HEK293 (cell line): ENCODE results near the gene GNAT1.

Source experiments
- CTCF ChIA-PET: fragments of 350-600 bp; formaldehyde crosslinking; extraction: SDS; loops from one replicate; lab custom pipeline; 2021; ENCODE audit warnings: antibody characterized with exemption; lab: Yijun Ruan, JAX
- POLR2A ChIA-PET: fragments of 300-600 bp; formaldehyde crosslinking; extraction: SDS; loops from one replicate; lab custom pipeline; 2020; ENCODE audit warnings: antibody characterized with exemption, inconsistent platforms; lab: Yijun Ruan, JAX
- H3K27ac ChIP-seq: fragments of 200-500 bp; sonication (Bioruptor generic); 2 replicates; pipeline ENCODE4 v1.5.1; 2014; ENCODE audit warnings: low read depth, low read length, control low read depth, inconsistent platforms; ENCODE audit errors: extremely low read depth
- H3K36me3 ChIP-seq, 2 experiments: fragments of 200-500 bp in 1 of 2; sonication (Bioruptor generic) in 1 of 2; 1 replicate in 1 of 2; 2 replicates in 1 of 2; pipeline ENCODE4 v1.5.1; 2014 to 2017; ENCODE audit warnings: inconsistent platforms in 2 of 2, low read length in 2 of 2; ENCODE audit not compliant: control insufficient read depth in 2 of 2, insufficient read depth in 1 of 2
- H3K4me1 ChIP-seq: fragments of 200-500 bp; sonication (Bioruptor generic); 2 replicates; pipeline ENCODE4 v1.5.1; 2014; ENCODE audit warnings: mild to moderate bottlenecking, low read length, inconsistent platforms; ENCODE audit not compliant: control insufficient read depth, insufficient read depth
- H3K4me3 ChIP-seq: 2 replicates; pipeline ENCODE4 v1.5.1; 2011; ENCODE audit warnings: low read depth, mild to moderate bottlenecking, control low read depth, low read length, moderate library complexity
- H3K9me3 ChIP-seq: fragments of 200-500 bp; sonication (Bioruptor generic); 2 replicates; pipeline ENCODE4 v1.5.1; 2014; ENCODE audit warnings: low read depth, low read length, inconsistent platforms; ENCODE audit not compliant: control insufficient read depth, insufficient read depth
- GLIS1 ChIP-seq: fragments of 450-650 bp; formaldehyde crosslinking; IDR thresholded peaks from 2 replicates; pipeline ENCODE4 v1.5.1; 2016; ENCODE audit warnings: missing biosample characterization, missing genetic modification characterization
- REPIN1 ChIP-seq: fragments of 450-650 bp; formaldehyde crosslinking; IDR thresholded peaks from 2 replicates; pipeline ENCODE4 v1.5.1; 2017; ENCODE audit warnings: missing biosample characterization, missing genetic modification characterization, low read depth
- SP3 ChIP-seq: fragments of 450-650 bp; formaldehyde crosslinking; IDR thresholded peaks from 2 replicates; pipeline ENCODE4 v1.5.1; 2016; ENCODE audit warnings: missing biosample characterization, missing genetic modification characterization
- ZBTB17 ChIP-seq: fragments of 450-650 bp; formaldehyde crosslinking; IDR thresholded peaks from 2 replicates; pipeline ENCODE4 v1.5.1; 2016; ENCODE audit warnings: missing biosample characterization, missing genetic modification characterization
- ZBTB20 ChIP-seq: fragments of 450-650 bp; formaldehyde crosslinking; IDR thresholded peaks from 2 replicates; pipeline ENCODE4 v1.5.1; 2016; ENCODE audit warnings: missing biosample characterization, missing genetic modification characterization
- ZBTB21 ChIP-seq: fragments of 450-650 bp; formaldehyde crosslinking; IDR thresholded peaks from 2 replicates; pipeline ENCODE4 v1.5.1; 2017; ENCODE audit warnings: missing biosample characterization, missing genetic modification characterization
- ZIC2 ChIP-seq: fragments of 450-650 bp; formaldehyde crosslinking; IDR thresholded peaks from 2 replicates; pipeline ENCODE4 v1.5.1; 2016; ENCODE audit warnings: missing biosample characterization, missing genetic modification characterization
- ZNF174 ChIP-seq: fragments of 450-650 bp; formaldehyde crosslinking; IDR thresholded peaks from 2 replicates; pipeline ENCODE4 v1.5.0; 2017; ENCODE audit warnings: missing biosample characterization, mild to moderate bottlenecking, missing genetic modification characterization
- ZNF221 ChIP-seq: fragments of 450-650 bp; formaldehyde crosslinking; IDR thresholded peaks from 2 replicates; pipeline ENCODE4 v1.5.1; 2017; ENCODE audit warnings: missing biosample characterization, missing genetic modification characterization, borderline replicate concordance
- ZNF335 ChIP-seq: fragments of 450-650 bp; formaldehyde crosslinking; conservative IDR thresholded peaks from 2 replicates; pipeline ENCODE4 v1.5.1; 2016; ENCODE audit warnings: missing biosample characterization, missing genetic modification characterization
- ZNF341 ChIP-seq: fragments of 450-650 bp; formaldehyde crosslinking; IDR thresholded peaks from 2 replicates; pipeline ENCODE4; 2016; ENCODE audit warnings: low read depth, missing biosample characterization, missing genetic modification characterization
- ZNF366 ChIP-seq: fragments of 450-650 bp; formaldehyde crosslinking; conservative IDR thresholded peaks from 2 replicates; pipeline ENCODE4 v1.5.1; 2016; ENCODE audit warnings: missing biosample characterization, missing genetic modification characterization
- ZNF623 ChIP-seq: fragments of 450-650 bp; formaldehyde crosslinking; IDR thresholded peaks from 2 replicates; pipeline ENCODE4 v1.5.1; 2016; ENCODE audit warnings: missing biosample characterization, missing genetic modification characterization
- ZNF654 ChIP-seq: fragments of 450-650 bp; formaldehyde crosslinking; IDR thresholded peaks from 2 replicates; pipeline ENCODE4 v1.5.1; 2016; ENCODE audit warnings: low read depth, missing biosample characterization, missing genetic modification characterization
- ZNF707 ChIP-seq: fragments of 450-650 bp; formaldehyde crosslinking; IDR thresholded peaks from 2 replicates; pipeline ENCODE4 v1.5.1; 2016; ENCODE audit warnings: missing biosample characterization, missing genetic modification characterization
- ZNF791 ChIP-seq: fragments of 450-650 bp; formaldehyde crosslinking; IDR thresholded peaks from 2 replicates; pipeline ENCODE4 v1.5.1; 2016; ENCODE audit warnings: missing biosample characterization, missing genetic modification characterization
- TF ChIP-seq, protein P1 (sequence below): fragments of 450-650 bp; formaldehyde crosslinking; IDR thresholded peaks from 2 replicates; pipeline ENCODE4 v1.5.1; 2016; ENCODE audit warnings: missing biosample characterization, missing genetic modification characterization
- TF ChIP-seq, protein P2 (sequence below): IDR thresholded peaks from 2 replicates; pipeline ENCODE4 v1.6.1; 2011; ENCODE audit warnings: mild to moderate bottlenecking, low read depth, low read length, borderline replicate concordance
- TF ChIP-seq, protein P3 (sequence below): fragments of 450-650 bp; IDR thresholded peaks from 2 replicates; pipeline ENCODE4 v1.5.1; 2018; ENCODE audit warnings: missing biosample characterization, missing genetic modification characterization
- TF ChIP-seq, protein P4 (sequence below): fragments of 450-650 bp; formaldehyde crosslinking; IDR thresholded peaks from 2 replicates; pipeline ENCODE4 v1.5.1; 2016; ENCODE audit warnings: missing biosample characterization, missing genetic modification characterization
- TF ChIP-seq, protein P5 (sequence below): fragments of 450-650 bp; formaldehyde crosslinking; IDR thresholded peaks from 2 replicates; pipeline ENCODE4; 2016; ENCODE audit warnings: missing biosample characterization, missing genetic modification characterization

GNAT1 gene

DNA sequence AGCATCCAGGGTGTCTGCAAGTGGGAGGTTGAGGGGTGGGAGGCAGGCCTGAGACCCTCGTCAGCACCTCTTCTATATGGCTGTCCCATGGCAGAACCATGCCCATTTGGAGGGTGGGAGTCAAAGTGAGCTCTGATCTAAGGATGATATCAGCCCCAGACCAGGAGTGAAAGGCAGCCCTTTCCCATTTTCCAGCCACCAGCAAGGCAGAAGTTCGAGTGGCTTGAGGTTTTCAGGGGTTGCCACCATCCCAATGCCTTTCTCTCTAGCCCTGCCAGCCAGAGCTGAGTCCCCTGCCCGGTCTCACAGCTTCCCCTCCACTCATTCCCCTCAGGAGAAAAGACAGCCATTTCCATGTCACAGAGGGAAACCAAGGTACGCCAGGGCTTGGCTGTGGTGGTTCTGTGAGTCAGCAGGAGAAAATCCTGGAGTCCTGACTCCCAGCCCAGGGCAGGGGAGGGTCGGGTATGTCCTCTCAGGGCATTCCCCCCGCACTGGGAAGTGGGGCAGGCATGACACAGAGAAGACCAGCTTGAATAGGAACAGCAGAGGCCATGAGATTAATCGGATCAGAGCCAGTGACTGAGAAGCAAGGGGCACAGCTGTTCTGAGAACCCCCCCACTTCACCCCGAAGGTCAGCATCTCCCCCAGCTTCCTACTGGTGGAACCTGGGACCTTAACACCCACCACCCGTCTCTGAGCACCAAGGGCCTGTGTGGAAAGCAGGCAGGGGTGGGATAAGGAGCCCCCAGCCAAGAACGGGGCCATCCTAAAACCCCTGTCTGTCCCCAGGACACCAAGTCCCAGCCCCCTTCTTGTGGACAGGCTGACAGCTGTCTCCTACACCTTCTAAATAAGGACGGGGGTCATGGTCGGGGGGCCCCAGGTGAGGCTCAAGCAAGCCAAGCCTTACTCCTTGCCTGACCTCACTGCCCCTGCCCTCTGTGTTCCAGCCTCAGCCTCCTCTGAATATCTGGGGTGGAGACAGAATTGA is 12.7 kb downstream of the GNAT1 start:
- no peaks in the 10 kb centered on the region for H3K4me1 ChIP-seq
- no peaks in the 10 kb centered on the region for H3K36me3 ChIP-seq
- no peaks in the 10 kb centered on the region for H3K9me3 ChIP-seq
- no peak overlapping the region for H3K4me3 ChIP-seq
- TF ChIP-seq ZNF341: peak; percentile 82
- TF ChIP-seq, protein P1, sequence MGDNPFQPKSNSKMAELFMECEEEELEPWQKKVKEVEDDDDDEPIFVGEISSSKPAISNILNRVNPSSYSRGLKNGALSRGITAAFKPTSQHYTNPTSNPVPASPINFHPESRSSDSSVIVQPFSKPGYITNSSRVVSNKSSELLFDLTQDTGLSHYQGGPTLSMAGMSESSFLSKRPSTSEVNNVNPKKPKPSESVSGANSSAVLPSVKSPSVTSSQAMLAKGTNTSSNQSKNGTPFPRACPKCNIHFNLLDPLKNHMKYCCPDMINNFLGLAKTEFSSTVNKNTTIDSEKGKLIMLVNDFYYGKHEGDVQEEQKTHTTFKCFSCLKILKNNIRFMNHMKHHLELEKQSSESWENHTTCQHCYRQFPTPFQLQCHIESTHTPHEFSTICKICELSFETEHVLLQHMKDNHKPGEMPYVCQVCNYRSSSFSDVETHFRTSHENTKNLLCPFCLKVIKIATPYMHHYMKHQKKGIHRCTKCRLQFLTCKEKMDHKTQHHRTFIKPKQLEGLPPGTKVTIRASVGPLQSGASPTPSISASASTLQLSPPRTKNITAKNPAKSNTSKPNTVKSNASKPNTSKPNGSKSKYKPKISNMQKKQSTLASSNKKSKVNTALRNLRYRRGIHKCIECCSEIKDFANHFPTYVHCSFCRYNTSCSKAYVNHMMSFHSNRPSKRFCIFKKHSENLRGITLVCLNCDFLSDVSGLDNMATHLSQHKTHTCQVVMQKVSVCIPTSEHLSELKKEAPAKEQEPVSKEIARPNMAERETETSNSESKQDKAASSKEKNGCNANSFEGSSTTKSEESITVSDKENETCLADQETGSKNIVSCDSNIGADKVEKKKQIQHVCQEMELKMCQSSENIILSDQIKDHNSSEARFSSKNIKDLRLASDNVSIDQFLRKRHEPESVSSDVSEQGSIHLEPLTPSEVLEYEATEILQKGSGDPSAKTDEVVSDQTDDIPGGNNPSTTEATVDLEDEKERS (tag by site-specific recombination): no peak
- H3K27ac ChIP-seq: no peak overlapping the region
- ChIA-PET CTCF (interaction anchor here (0.6 to 4.4 kb wide), 6 partner anchors 10 to 95 kb away, joined by 3 to 39 read pairs (median 4); partner anchors contain the start of gene IFRD2), POLR2A (interaction anchor here (0.7 to 1.4 kb wide), 2 partner anchors 10 to 21 kb away, joined by 3 to 8 read pairs; no protein-coding TSS in a partner anchor)

DNA sequence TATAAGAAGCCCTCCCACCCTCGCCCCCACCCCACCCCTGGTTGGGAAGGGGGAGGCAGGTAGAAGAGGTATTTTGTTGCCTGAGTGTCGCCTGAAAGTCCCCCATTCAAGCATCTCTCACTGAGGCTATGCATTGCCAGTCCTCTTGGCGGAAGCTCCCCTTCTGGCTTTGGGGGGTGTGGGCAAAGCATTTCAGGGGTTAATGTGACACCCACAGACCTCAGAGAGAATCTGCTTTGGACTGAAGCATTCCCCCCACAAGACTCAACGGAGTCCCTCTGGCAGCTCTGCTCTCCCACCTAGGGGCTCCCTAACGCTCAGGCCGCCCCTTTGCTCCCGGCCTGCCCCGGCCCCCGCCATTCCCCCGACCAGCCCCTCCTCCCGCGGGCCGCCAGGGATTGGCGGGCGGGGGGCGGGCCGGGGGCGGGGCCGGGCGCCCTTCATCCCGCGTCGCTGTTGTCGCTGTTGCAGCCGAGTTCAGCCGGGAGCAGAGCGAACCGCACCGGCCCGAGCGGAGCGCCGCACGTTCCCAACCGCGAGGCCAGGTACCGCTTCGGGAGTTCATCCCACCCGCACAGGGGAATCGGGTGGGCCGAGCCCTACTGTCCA is 13.5 kb downstream of the GNAT1 start, which contains the start of gene SLC38A3:
SLC38A3 (plus strand) TSS at position 468 of the 609 bp plus-strand sequence. CDS start 8,929 bp downstream, outside the sequence.
- H3K9me3 ChIP-seq: no peaks in the 10 kb centered on the region
- H3K27ac ChIP-seq: no peak within 1 kb of the TSS
- TF ChIP-seq SP3 (tag by site-specific recombination): peak; percentile 32; the same call in 1 of the 2 replicates
- TF ChIP-seq, protein P2, sequence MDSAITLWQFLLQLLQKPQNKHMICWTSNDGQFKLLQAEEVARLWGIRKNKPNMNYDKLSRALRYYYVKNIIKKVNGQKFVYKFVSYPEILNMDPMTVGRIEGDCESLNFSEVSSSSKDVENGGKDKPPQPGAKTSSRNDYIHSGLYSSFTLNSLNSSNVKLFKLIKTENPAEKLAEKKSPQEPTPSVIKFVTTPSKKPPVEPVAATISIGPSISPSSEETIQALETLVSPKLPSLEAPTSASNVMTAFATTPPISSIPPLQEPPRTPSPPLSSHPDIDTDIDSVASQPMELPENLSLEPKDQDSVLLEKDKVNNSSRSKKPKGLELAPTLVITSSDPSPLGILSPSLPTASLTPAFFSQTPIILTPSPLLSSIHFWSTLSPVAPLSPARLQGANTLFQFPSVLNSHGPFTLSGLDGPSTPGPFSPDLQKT: no peak
- peak; percentile 46; the same call in 1 of the 2 replicates for TF ChIP-seq ZNF335 (tag by site-specific recombination)
- peak; percentile 75 for TF ChIP-seq ZNF341
- TF ChIP-seq ZNF174 (tag by site-specific recombination): no peak
- no peak for TF ChIP-seq ZBTB20 (tag by site-specific recombination)
- TF ChIP-seq, protein P3, sequence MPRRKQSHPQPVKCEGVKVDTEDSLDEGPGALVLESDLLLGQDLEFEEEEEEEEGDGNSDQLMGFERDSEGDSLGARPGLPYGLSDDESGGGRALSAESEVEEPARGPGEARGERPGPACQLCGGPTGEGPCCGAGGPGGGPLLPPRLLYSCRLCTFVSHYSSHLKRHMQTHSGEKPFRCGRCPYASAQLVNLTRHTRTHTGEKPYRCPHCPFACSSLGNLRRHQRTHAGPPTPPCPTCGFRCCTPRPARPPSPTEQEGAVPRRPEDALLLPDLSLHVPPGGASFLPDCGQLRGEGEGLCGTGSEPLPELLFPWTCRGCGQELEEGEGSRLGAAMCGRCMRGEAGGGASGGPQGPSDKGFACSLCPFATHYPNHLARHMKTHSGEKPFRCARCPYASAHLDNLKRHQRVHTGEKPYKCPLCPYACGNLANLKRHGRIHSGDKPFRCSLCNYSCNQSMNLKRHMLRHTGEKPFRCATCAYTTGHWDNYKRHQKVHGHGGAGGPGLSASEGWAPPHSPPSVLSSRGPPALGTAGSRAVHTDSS (tag by site-specific recombination): no peak
- TF ChIP-seq, protein P4, sequence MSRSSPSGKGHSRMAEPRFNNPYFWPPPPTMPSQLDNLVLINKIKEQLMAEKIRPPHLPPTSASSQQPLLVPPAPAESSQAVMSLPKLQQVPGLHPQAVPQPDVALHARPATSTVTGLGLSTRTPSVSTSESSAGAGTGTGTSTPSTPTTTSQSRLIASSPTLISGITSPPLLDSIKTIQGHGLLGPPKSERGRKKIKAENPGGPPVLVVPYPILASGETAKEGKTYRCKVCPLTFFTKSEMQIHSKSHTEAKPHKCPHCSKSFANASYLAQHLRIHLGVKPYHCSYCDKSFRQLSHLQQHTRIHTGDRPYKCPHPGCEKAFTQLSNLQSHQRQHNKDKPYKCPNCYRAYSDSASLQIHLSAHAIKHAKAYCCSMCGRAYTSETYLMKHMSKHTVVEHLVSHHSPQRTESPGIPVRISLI (tag by site-specific recombination): no peak
- TF ChIP-seq REPIN1 (tag by site-specific recombination): no peak
- TF ChIP-seq ZNF791 (tag by site-specific recombination): no peak
- TF ChIP-seq, protein P5, sequence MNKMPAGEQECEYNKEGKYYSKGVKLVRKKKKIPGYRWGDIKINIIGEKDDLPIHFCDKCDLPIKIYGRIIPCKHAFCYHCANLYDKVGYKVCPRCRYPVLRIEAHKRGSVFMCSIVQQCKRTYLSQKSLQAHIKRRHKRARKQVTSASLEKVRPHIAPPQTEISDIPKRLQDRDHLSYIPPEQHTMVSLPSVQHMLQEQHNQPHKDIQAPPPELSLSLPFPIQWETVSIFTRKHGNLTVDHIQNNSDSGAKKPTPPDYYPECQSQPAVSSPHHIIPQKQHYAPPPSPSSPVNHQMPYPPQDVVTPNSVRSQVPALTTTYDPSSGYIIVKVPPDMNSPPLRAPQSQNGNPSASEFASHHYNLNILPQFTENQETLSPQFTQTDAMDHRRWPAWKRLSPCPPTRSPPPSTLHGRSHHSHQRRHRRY: no peak
- no peak for TF ChIP-seq ZNF707 (tag by site-specific recombination)
- no peak for TF ChIP-seq ZNF366 (tag by site-specific recombination)
- TF ChIP-seq ZNF221 (tag by site-specific recombination): no peak
- no peak for TF ChIP-seq GLIS1
- no peak for TF ChIP-seq ZNF623 (tag by site-specific recombination)
- no peak for TF ChIP-seq ZBTB21 (tag by site-specific recombination)
- TF ChIP-seq ZBTB17 (tag by site-specific recombination): 0 out of 2 replicates have a peak, but pooled peaks have one; percentile 22
- TF ChIP-seq ZNF654: no peak
- TF ChIP-seq ZIC2: no peak
- no peaks in the 10 kb centered on the region for H3K36me3 ChIP-seq
- H3K4me3 ChIP-seq: peak within 1 kb of the TSS; percentile 44
- POLR2A ChIA-PET: interaction anchor here (0.6 to 1.4 kb wide), 3 partner anchors 10 to 20 kb away, joined by 3 to 8 read pairs (median 3); no protein-coding TSS in a partner anchor
- no peaks in the 10 kb centered on the region for H3K4me1 ChIP-seq
- CTCF ChIA-PET: interaction anchor here (1.0 to 4.4 kb wide), 3 partner anchors 10 to 42 kb away, joined by 4 to 39 read pairs (median 6); no protein-coding TSS in a partner anchor
